Osteoblast (primary cell): Measurements from ENCODE around the gene PLCL1. TPM values are rescaled to one million over a fixed set of nuclear protein-coding genes. Genes with fewer than 3 reads are reported as not detected.
"Not testable (repeated sequence)": the region's sequence is repeated elsewhere in the genome, so short reads cannot be mapped to it uniquely, and the experiment has no call there.

Experiments
- DNase-seq: peaks from one replicate; pipeline ENCODE4 v3.0.0; 2011; ENCODE audit warnings: low spot score, mixed read lengths; ENCODE audit not compliant: insufficient read length; ENCODE audit errors: missing footprints
- H2AFZ ChIP-seq: 2 replicates; pipeline ENCODE4 v1.6.0; 2011; ENCODE audit warnings: mild to moderate bottlenecking, low read length
- H3K27ac ChIP-seq: 2 replicates; pipeline ENCODE4 v1.5.1; 2011; ENCODE audit warnings: mild to moderate bottlenecking, low read depth, low read length, moderate library complexity
- H3K27me3 ChIP-seq: 2 replicates; pipeline ENCODE4 v1.6.0; 2012; ENCODE audit warnings: mild to moderate bottlenecking, control low read depth, inconsistent platforms, low read length, moderate library complexity; ENCODE audit not compliant: insufficient read depth
- H3K36me3 ChIP-seq: 2 replicates; pipeline ENCODE4 v1.5.1; 2011; ENCODE audit warnings: mild to moderate bottlenecking, low read length, control low read depth, moderate library complexity; ENCODE audit not compliant: insufficient read depth
- H3K4me1 ChIP-seq: 2 replicates; pipeline ENCODE4 v1.5.1; 2011; ENCODE audit warnings: mild to moderate bottlenecking, low read length, control low read depth, moderate library complexity; ENCODE audit not compliant: insufficient read depth
- H3K4me2 ChIP-seq: 2 replicates; pipeline ENCODE4 v1.6.0; 2011; ENCODE audit warnings: mild to moderate bottlenecking, low read length; ENCODE audit not compliant: insufficient read depth
- H3K4me3 ChIP-seq: fragments of 200-600 bp; sonication (generic); 3 replicates; pipeline ENCODE4 v1.5.1; 2012; ENCODE audit warnings: mild to moderate bottlenecking, low read length, inconsistent platforms; ENCODE audit not compliant: insufficient read depth
- H3K79me2 ChIP-seq: 2 replicates; pipeline ENCODE4 v1.6.0; 2012; ENCODE audit warnings: mild to moderate bottlenecking, low read length, control low read depth, inconsistent platforms; ENCODE audit not compliant: insufficient read depth
- H3K9me3 ChIP-seq: 2 replicates; pipeline ENCODE4 v1.5.1; 2011; ENCODE audit warnings: low read depth, low read length, control low read depth
- H4K20me1 ChIP-seq: 2 replicates; pipeline ENCODE4 v1.6.0; 2012; ENCODE audit warnings: mild to moderate bottlenecking, low read length, control low read depth; ENCODE audit not compliant: insufficient read depth
- CTCF ChIP-seq: IDR thresholded peaks from 2 replicates; pipeline ENCODE4 v1.5.1; 2011; ENCODE audit warnings: mild to moderate bottlenecking, low read depth, low read length, moderate library complexity; ENCODE audit errors: extremely low read depth
- total RNA-seq: library from RNA; depleted of rRNA; stranded (reverse); fragments of >200 nt; gene quantifications from 2 replicates; pipeline ENCODE4 v1.2.3, GENCODE V29; 2012

The PLCL1 gene
- total RNA-seq, 1 donor: 4.0 TPM

GRCh38 chr2:197822333-197822732, 17.9 kb downstream of the PLCL1 start:
- Histone ChIP-seq H3K27me3 (peaks cover 3% of the 10 kb centered on the region), H3K27ac (no peak overlapping the region), H2AFZ (no peak overlapping the region), H3K4me2 (no peak overlapping the region), H3K9me3 (no peaks in the 10 kb centered on the region), H3K4me1 (no peaks in the 10 kb centered on the region), H4K20me1 (no peaks in the 10 kb centered on the region), H3K79me2 (no peaks in the 10 kb centered on the region), H3K4me3 (no peak overlapping the region), H3K36me3 (no peaks in the 10 kb centered on the region)
- no peak for DNase-seq
- TF ChIP-seq CTCF: no peak

GRCh38 chr2:197827618-197828017, 23.2 kb downstream of the PLCL1 start:
- TF ChIP-seq CTCF: no peak
- Histone ChIP-seq H3K36me3 (no peaks in the 10 kb centered on the region), H3K27me3 (no peaks in the 10 kb centered on the region), H3K4me2 (no peak overlapping the region), H4K20me1 (no peaks in the 10 kb centered on the region), H3K4me3 (no peak overlapping the region), H2AFZ (no peak overlapping the region), H3K4me1 (no peaks in the 10 kb centered on the region), H3K27ac (no peak overlapping the region), H3K79me2 (no peaks in the 10 kb centered on the region), H3K9me3 (no peaks in the 10 kb centered on the region)
- no peak for DNase-seq

- Histone ChIP-seq H3K4me2 (no peak overlapping the region), H2AFZ (no peak overlapping the region), H3K4me1 (no peaks in the 10 kb centered on the region), H3K9me3 (no peaks in the 10 kb centered on the region), H3K27ac (no peak overlapping the region), H3K36me3 (no peaks in the 10 kb centered on the region), H3K27me3 (no peaks in the 10 kb centered on the region), H3K79me2 (no peaks in the 10 kb centered on the region), H4K20me1 (no peaks in the 10 kb centered on the region), H3K4me3 (no peak overlapping the region)
- no peak for DNase-seq
- TF ChIP-seq CTCF: no peak
Observed at GRCh38 chr2:197828464-197829135, 24.2 kb downstream of the PLCL1 start.

GRCh38 chr2:197834771-197835170, 30.4 kb downstream of the PLCL1 start:
- H3K4me2 ChIP-seq, H3K36me3 ChIP-seq, H3K79me2 ChIP-seq, DNase-seq, H3K4me3 ChIP-seq, H4K20me1 ChIP-seq, H3K27ac ChIP-seq, H2AFZ ChIP-seq, H3K9me3 ChIP-seq, H3K4me1 ChIP-seq, H3K27me3 ChIP-seq: not testable (repeated sequence)
